Keratinocyte (primary cell): Measurements from ENCODE around the gene BSG.
"Not testable (repeated sequence)": the region's sequence is repeated elsewhere in the genome, so short reads cannot be mapped to it uniquely, and the experiment has no call there.

Source experiments
- CTCF ChIP-seq, 3 experiments: IDR thresholded peaks in 1 of 3; conservative IDR thresholded peaks in 1 of 3; optimal IDR thresholded peaks in 1 of 3; 2 replicates in 2 of 3; 3 replicates in 1 of 3; pipeline versions ENCODE3 to v1.5.1; 2011; ENCODE audit warnings: low read length in 3 of 3, mild to moderate bottlenecking in 3 of 3, moderate library complexity in 2 of 3, control low read depth in 1 of 3, inconsistent platforms in 1 of 3; ENCODE audit not compliant: insufficient read depth in 2 of 3; ENCODE audit errors: extremely low read depth in 1 of 3
- EZH2 ChIP-seq: IDR thresholded peaks from one replicate; pipeline ENCODE4 v1.6.1; 2012; ENCODE audit warnings: inconsistent platforms, mild to moderate bottlenecking, low read length, moderate library complexity

- not testable (repeated sequence) for TF ChIP-seq EZH2; CTCF (optimal IDR thresholded peaks at IDR 0.05 in 1 of 3, IDR thresholded peaks at IDR 0.05 in 1 of 3, conservative IDR thresholded peaks at IDR 0.05 in 1 of 3; ENCODE audit: extremely low read depth in 1 of 3, insufficient read depth in 2 of 3, low read length in 3 of 3)
Observed at GRCh38 chr19:629515-629914, 57.1 kb downstream of the BSG start.
